Panc1 (cell line): ENCODE results near the gene WT1.

Source experiments
- CTCF ChIP-seq: fragments of 450-650 bp; IDR thresholded peaks from 2 replicates; pipeline ENCODE4 v1.5.1; 2017; ENCODE audit warnings: mild to moderate bottlenecking
- POLR2AphosphoS5 ChIP-seq: IDR thresholded peaks from 2 replicates; pipeline ENCODE4 v1.6.1; 2012; ENCODE audit warnings: mild to moderate bottlenecking, low read depth, low read length, moderate library complexity
- REST ChIP-seq, 2 experiments: IDR thresholded peaks; 2 replicates each; pipeline ENCODE4 v1.6.1; 2011 to 2012; ENCODE audit warnings: low read depth in 2 of 2, control low read depth in 1 of 2, low read length in 1 of 2, mild to moderate bottlenecking in 1 of 2, moderate library complexity in 1 of 2; ENCODE audit not compliant: insufficient read depth in 1 of 2
- SIN3A ChIP-seq: IDR thresholded peaks from 2 replicates; pipeline ENCODE4 v1.6.1; 2012; ENCODE audit warnings: low read depth, mild to moderate bottlenecking, low read length, moderate library complexity, borderline replicate concordance; ENCODE audit not compliant: insufficient read depth

- TF ChIP-seq CTCF (no peak), REST (IDR thresholded peaks at IDR 0.05; ENCODE audit: insufficient read depth in 1 of 2, low read depth in 2 of 2, low read length in 1 of 2) (no peak), SIN3A (no peak), POLR2AphosphoS5 (no peak)
Observed at GRCh38 chr11:32417806-32418205, 17.5 kb downstream of the WT1 start.
